Breast epithelium (tissue), 4 donors: ENCODE measurements around the gene MAT2A. TPM values are rescaled to one million over a fixed set of nuclear protein-coding genes. Genes with fewer than 3 reads are reported as not detected.
A peak's percentile ranks its signal among the peaks of the same experiment; 100 is the strongest.

Source experiments
- DNase-seq, 2 donors: peaks; one replicate each; pipeline ENCODE4 v3.0.0-alpha.2; 2019; ENCODE audit warnings: low spot score in 2 of 2
- H3K27ac ChIP-seq, 2 donors: fragments of 200-600 bp; sonication (generic) in 1 of 2; one replicate each; pipeline ENCODE4 v1.5.1; 2016 to 2019; ENCODE audit warnings: mild to moderate bottlenecking in 1 of 2
- H3K27me3 ChIP-seq, 2 donors: fragments of 200-600 bp; sonication (generic) in 1 of 2; one replicate each; pipeline versions ENCODE4 v1.5.1 to v1.6.0; 2017 to 2019; ENCODE audit warnings: control low read depth in 1 of 2, mild to moderate bottlenecking in 1 of 2
- H3K36me3 ChIP-seq: fragments of 200-600 bp; one replicate; pipeline ENCODE4 v1.5.1; 2019
- H3K4me1 ChIP-seq, 2 donors: fragments of 200-600 bp; sonication (generic); one replicate each; pipeline ENCODE4 v1.5.1; 2016 to 2019; ENCODE audit warnings: control low read depth in 1 of 2
- H3K4me3 ChIP-seq, 3 donors: fragments of 200-600 bp; sonication (generic); 1 replicate in 2 of 3; 2 replicates in 1 of 3; pipeline ENCODE4 v1.5.1; 2016 to 2019; ENCODE audit warnings: mild to moderate bottlenecking in 3 of 3, moderate library complexity in 2 of 3
- H3K9me3 ChIP-seq, 2 donors: fragments of 200-600 bp; sonication (generic) in 1 of 2; one replicate each; pipeline ENCODE4 v1.5.1; 2016 to 2019; ENCODE audit warnings: control low read depth in 1 of 2
- CTCF ChIP-seq, 3 donors: fragments of 450-650 bp; IDR thresholded peaks; one replicate each; pipeline ENCODE4 v1.5.1; 2016 to 2017; ENCODE audit warnings: antibody characterized with exemption in 3 of 3, mild to moderate bottlenecking in 3 of 3, moderate library complexity in 3 of 3
- POLR2A ChIP-seq: fragments of 450-650 bp; IDR thresholded peaks from one replicate; pipeline ENCODE4 v1.6.1; 2016; ENCODE audit warnings: antibody characterized with exemption, mild to moderate bottlenecking, moderate library complexity
- POLR2AphosphoS5 ChIP-seq, 3 donors: sonication (generic); formaldehyde crosslinking; IDR thresholded peaks; one replicate each; pipeline ENCODE4 v1.6.1; 2017; ENCODE audit warnings: antibody characterized with exemption in 3 of 3
- intact Hi-C: fragments of 100-400 bp; cut with DNase I; formaldehyde crosslinking; loops from one replicate; pipeline ENCODE4 v1.15.1; 2023; ENCODE audit warnings: low total_unique reads
- total RNA-seq, 3 donors: library from RNA; depleted of rRNA; stranded (reverse); fragments of >200 nt; gene quantifications; one replicate each; pipeline ENCODE4 v1.1.0, GENCODE V29; 2016

The MAT2A gene
- total RNA-seq: 100 to 1,000 TPM; 180 to 263 (median 236) TPM

DNA sequence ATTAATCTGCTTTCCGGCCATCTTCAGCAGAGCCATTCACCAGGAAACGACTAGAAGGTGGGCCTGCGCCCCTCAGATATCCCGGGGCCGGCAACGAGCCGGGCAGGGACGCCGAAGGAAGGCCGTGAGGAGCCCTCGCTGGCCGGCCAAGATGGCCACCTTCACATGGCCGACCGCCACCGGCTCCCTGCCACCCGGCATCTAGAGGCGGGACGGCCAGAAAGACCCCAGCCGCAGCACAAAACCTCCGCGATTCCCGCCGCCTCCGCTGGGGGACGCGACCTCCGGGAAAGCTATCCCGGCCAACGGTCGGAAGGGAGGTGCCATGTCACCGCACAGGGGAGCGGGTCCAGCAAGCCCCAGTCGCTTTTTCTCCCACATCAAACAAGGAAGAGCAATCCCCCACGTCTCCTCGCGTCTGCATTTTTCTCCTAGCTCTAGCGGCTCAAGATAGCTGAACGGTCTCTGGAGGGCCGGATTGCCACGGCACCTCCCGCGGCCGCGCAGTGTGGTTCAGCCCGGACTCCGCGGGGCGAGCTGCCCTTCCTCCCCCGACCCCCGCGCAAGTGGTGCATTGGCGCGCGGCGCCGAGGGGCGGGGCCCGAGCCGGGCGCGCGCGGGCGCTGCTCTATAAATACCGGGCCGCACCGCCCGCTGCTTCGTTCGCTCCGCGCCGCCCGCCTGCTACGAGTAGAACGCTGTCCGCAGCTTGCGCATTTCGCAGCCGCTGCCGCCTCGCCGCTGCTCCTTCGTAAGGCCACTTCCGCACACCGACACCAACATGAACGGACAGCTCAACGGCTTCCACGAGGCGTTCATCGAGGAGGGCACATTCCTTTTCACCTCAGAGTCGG is at the start of gene MAT2A:
Gene MAT2A (plus strand): TSS at position 662 of the 854 bp plus-strand sequence. CDS start 120 bp downstream, at position 782.
- intact Hi-C loops: loop anchor here (5.0 to 10.0 kb wide), 2 partner anchors 101 to 214 kb away; partner anchors contain the start of gene TGOLN2
- H3K36me3 ChIP-seq: no peaks in the 10 kb centered on the region
- H3K27me3 ChIP-seq: no peaks in the 10 kb centered on the region
- peak within 1 kb of the TSS; percentile 92 to 97 (median 95) for H3K4me3 ChIP-seq
- peak within 1 kb of the TSS; percentile 92 to 99 for H3K27ac ChIP-seq
- peaks cover 0 to 16% of the 10 kb centered on the region in 2 donors for H3K4me1 ChIP-seq
- no peaks in the 10 kb centered on the region for H3K9me3 ChIP-seq
- peak; percentile 90 to 93 for DNase-seq
- peak; percentile 87 to 88 (median 88) for TF ChIP-seq CTCF (IDR thresholded peaks at IDR 0.05)
- peak; percentile 97 to 100 (median 97) for TF ChIP-seq POLR2AphosphoS5 (IDR thresholded peaks at IDR 0.05)
- peak; percentile 98 for TF ChIP-seq POLR2A

GRCh38 chr2:85490861-85491755 is 47.9 kb upstream of the MAT2A start:
- Histone ChIP-seq H3K36me3 (no peaks in the 10 kb centered on the region), H3K27me3 (no peaks in the 10 kb centered on the region), H3K9me3 (peaks cover 0 to 4% of the 10 kb centered on the region in 2 donors), H3K4me1 (no peaks in the 10 kb centered on the region), H3K27ac (no peak overlapping the region), H3K4me3 (no peak overlapping the region)
- intact Hi-C loops: no loop called here
- no peak for DNase-seq
- TF ChIP-seq POLR2A (no peak), POLR2AphosphoS5 (IDR thresholded peaks at IDR 0.05) (no peak), CTCF (IDR thresholded peaks at IDR 0.05) (no peak)

GRCh38 chr2:85496436-85496835 is 42.5 kb upstream of the MAT2A start:
- no peak for TF ChIP-seq CTCF (IDR thresholded peaks at IDR 0.05)
- TF ChIP-seq POLR2AphosphoS5 (IDR thresholded peaks at IDR 0.05): no peak
- no peak for TF ChIP-seq POLR2A
- H3K27ac ChIP-seq: no peak overlapping the region

DNA sequence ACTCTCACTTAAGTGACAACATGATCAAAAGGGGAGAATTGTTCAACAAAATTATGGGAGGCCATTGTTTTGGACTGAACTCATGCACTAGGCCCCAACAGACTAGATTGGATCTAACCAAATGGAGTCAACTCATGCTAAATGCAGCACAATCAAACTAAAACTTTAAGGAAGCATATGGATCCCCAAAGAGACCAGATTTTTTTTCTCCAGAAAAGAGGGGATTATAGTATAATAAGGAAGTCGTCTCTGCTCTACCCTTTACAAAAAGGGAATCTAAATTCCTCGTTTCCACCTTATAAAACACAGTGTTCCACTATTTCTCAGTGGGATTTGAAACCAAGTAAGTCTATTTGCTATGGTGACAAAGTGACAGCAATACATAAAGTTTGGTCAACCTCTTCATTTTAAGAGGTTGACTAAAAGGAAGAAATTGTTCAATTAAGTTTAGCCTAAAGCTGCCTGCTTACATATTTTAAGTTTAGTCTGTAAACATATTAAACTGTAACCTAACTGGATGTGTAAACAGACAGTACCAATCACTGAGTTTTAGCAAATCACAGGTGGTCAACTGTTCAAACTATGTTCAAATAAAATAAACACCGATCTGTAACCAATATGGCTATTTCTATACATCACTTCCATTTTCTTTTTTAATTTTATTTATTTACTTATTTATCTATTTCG is 40.9 kb upstream of the MAT2A start:
- Histone ChIP-seq H3K9me3 (no peaks in the 10 kb centered on the region), H3K36me3 (no peaks in the 10 kb centered on the region), H3K27me3 (no peaks in the 10 kb centered on the region), H3K4me1 (no peaks in the 10 kb centered on the region), H3K4me3 (no peak overlapping the region), H3K27ac (no peak overlapping the region)
- DNase-seq: no peak
- no peak for TF ChIP-seq POLR2AphosphoS5 (IDR thresholded peaks at IDR 0.05)
- TF ChIP-seq POLR2A: no peak
- TF ChIP-seq CTCF (IDR thresholded peaks at IDR 0.05): no peak
- intact Hi-C loops: no loop called here

More at GRCh38 chr2:85496436-85496835, 42.5 kb upstream of the MAT2A start:
- Histone ChIP-seq H3K4me3 (no peak overlapping the region), H3K4me1 (no peaks in the 10 kb centered on the region), H3K36me3 (no peaks in the 10 kb centered on the region), H3K9me3 (no peaks in the 10 kb centered on the region), H3K27me3 (no peaks in the 10 kb centered on the region)
- DNase-seq: no peak
- intact Hi-C loops: no loop called here
